ENCODE measurements around the gene NFATC3. TPM values are rescaled to one million over a fixed set of nuclear protein-coding genes. Genes with fewer than 3 reads are reported as not detected.

Gene NFATC3
- total RNA-seq, 1 donor from 2014 or later = 20.9 TPM

DNA sequence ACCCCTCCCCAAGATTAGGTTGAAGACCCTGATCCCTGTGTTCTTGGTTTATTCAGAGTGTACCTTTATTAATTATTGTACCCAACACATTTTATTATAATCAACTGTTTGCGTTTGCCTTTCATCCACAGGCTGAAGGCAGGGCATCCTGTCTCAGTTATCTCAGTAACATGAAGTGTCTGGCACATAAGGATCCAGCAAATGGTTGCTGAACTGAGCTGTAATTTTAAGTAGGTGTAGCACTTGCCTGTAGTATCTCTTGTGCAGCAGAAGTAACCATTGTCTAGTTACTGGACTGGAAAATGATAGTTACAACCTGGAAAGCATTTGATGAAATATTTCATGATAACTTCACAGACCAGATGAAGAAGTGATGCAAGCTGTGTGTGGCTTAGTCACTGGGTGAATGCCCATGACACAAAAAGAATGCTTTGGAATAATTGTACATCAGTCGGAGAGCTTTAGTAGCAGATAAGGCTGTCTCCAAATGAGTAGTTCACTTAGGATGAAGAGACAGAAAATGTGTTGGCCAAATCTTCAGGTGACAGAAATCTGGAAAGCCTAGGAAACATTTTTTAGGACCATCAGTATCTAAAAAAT lies 94.1 kb downstream of the NFATC3 start:
- intact Hi-C loops (cut with micrococcal nuclease) = no loop called here
- no peaks in the 10 kb centered on the region for H3K27me3 ChIP-seq (ENCODE audit: low read depth)
- TF ChIP-seq, protein P1, sequence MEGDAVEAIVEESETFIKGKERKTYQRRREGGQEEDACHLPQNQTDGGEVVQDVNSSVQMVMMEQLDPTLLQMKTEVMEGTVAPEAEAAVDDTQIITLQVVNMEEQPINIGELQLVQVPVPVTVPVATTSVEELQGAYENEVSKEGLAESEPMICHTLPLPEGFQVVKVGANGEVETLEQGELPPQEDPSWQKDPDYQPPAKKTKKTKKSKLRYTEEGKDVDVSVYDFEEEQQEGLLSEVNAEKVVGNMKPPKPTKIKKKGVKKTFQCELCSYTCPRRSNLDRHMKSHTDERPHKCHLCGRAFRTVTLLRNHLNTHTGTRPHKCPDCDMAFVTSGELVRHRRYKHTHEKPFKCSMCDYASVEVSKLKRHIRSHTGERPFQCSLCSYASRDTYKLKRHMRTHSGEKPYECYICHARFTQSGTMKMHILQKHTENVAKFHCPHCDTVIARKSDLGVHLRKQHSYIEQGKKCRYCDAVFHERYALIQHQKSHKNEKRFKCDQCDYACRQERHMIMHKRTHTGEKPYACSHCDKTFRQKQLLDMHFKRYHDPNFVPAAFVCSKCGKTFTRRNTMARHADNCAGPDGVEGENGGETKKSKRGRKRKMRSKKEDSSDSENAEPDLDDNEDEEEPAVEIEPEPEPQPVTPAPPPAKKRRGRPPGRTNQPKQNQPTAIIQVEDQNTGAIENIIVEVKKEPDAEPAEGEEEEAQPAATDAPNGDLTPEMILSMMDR (IDR thresholded peaks at IDR 0.05; ENCODE audit: borderline replicate concordance) = no peak
- H3K4me1 ChIP-seq = peaks cover 12% of the 10 kb centered on the region
- peaks cover 58% of the 10 kb centered on the region for H3K36me3 ChIP-seq
- no peak overlapping the region for H3K4me3 ChIP-seq
- H3K27ac ChIP-seq (replicated peaks) = no peak overlapping the region
- DNase-seq = no peak
- no peaks in the 10 kb centered on the region for H3K9me3 ChIP-seq (replicated peaks)

DNA sequence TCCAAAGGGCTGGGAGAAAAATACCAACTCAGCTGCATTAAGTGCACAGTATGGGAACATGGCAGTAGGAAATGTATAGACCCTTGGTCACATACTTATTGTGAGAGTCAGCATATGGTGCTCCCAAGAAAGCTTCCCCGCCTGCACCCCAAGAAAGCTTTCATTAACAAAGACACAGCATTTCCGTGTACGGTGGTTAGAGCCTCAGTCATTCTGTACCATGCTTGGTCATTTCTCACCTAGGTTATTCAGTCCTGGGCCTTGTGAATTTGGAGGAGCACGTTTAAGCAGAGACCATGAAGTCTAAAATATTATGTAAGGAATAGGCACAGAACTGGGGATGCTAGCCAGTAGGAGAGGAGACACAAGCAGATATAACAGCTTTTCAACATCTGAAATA lies 94.7 kb downstream of the NFATC3 start:
- DNase-seq = no peak
- H3K36me3 ChIP-seq = peaks cover 57% of the 10 kb centered on the region
- H3K27ac ChIP-seq (replicated peaks) = no peak overlapping the region
- H3K4me1 ChIP-seq = peaks cover 12% of the 10 kb centered on the region
- H3K27me3 ChIP-seq (ENCODE audit: low read depth) = no peaks in the 10 kb centered on the region
- intact Hi-C loops (cut with micrococcal nuclease) = no loop called here
- H3K9me3 ChIP-seq (replicated peaks) = no peaks in the 10 kb centered on the region
- TF ChIP-seq, protein P1 (IDR thresholded peaks at IDR 0.05; ENCODE audit: borderline replicate concordance) = no peak
- H3K4me3 ChIP-seq = no peak overlapping the region

DNA sequence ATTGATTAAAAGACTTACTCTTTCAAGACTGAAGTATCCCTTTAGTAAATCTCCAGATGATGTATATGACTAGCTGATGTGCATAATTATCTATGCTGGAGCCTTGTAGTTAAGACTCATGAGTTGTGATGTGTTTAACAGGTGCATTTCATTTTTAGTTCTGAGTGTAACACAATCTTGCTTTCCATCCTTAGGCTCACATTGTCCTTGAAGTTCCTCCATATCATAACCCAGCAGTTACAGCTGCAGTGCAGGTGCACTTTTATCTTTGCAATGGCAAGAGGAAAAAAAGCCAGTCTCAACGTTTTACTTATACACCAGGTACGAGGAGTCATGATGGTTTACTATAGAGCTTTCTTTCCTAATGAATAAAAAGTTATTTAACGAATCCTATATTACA lies 97.9 kb downstream of the NFATC3 start:
- no peak for DNase-seq
- H3K27me3 ChIP-seq (ENCODE audit: low read depth) = no peaks in the 10 kb centered on the region
- intact Hi-C loops (cut with micrococcal nuclease) = no loop called here
- peaks cover 12% of the 10 kb centered on the region for H3K4me1 ChIP-seq
- H3K36me3 ChIP-seq = peaks cover 73% of the 10 kb centered on the region
- no peaks in the 10 kb centered on the region for H3K9me3 ChIP-seq (replicated peaks)
- no peak overlapping the region for H3K27ac ChIP-seq (replicated peaks)
- H3K4me3 ChIP-seq = no peak overlapping the region
- TF ChIP-seq, protein P1 (IDR thresholded peaks at IDR 0.05; ENCODE audit: borderline replicate concordance) = no peak

DNA sequence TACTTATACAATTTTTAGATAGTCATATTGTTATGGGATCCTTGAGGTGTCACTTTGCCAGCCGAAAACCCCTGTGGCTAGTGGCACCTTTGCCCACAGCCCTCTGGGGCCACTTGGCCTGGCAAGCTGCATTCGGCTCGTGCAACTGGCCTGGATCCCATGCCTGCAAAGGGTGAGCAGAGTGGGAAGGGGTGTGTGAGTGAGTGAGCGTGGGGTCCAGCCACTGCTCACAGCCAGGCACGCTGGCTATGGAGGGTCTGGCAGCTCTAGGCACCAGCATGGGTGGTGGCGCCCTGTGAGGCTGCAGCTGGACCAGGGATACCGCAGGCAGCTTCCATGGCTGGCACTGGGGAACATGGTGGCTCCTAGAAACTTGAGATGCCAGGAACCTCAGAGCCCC lies 101.7 kb downstream of the NFATC3 start:
- DNase-seq = no peak
- Histone ChIP-seq H3K27me3 (ENCODE audit: low read depth) (no peaks in the 10 kb centered on the region), H3K4me3 (no peak overlapping the region), H3K36me3 (peaks cover 84% of the 10 kb centered on the region), H3K4me1 (no peaks in the 10 kb centered on the region), H3K9me3 (replicated peaks) (no peaks in the 10 kb centered on the region), H3K27ac (replicated peaks) (no peak overlapping the region)
- intact Hi-C loops (cut with micrococcal nuclease) = no loop called here
- TF ChIP-seq, protein P1 (IDR thresholded peaks at IDR 0.05; ENCODE audit: borderline replicate concordance) = no peak

DNA sequence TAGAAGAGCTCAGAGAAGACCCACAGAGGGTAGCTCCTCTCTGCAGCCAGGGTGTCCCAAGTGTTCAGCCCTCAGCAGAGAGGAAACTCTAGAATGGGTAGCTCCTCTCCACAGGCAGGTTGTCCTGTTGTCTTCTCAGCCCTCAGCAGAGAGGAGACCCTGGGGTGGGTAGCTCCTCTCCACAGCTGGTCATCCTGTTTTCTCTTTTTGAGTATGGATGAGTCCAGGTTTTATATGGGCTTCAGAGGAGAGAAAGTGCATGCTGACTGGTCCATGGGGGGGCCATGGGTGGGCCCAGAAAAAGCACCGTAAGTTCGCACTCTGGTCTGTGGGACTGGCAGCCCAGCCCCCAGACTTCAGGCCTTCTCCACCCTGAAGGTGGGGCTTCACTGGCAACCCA lies 102.3 kb downstream of the NFATC3 start:
- H3K9me3 ChIP-seq (replicated peaks) = no peaks in the 10 kb centered on the region
- no peak for DNase-seq
- no peaks in the 10 kb centered on the region for H3K4me1 ChIP-seq
- TF ChIP-seq, protein P1 (IDR thresholded peaks at IDR 0.05; ENCODE audit: borderline replicate concordance) = no peak
- H3K27me3 ChIP-seq (ENCODE audit: low read depth) = no peaks in the 10 kb centered on the region
- H3K27ac ChIP-seq (replicated peaks) = no peak overlapping the region
- no peak overlapping the region for H3K4me3 ChIP-seq
- peaks cover 82% of the 10 kb centered on the region for H3K36me3 ChIP-seq
- intact Hi-C loops (cut with micrococcal nuclease) = no loop called here

Data from left ventricle myocardium inferior (tissue), 1 donor.